Esophagus (tissue), 2 donors: ENCODE measurements around the gene SLC11A1. TPM values are rescaled to one million over a fixed set of nuclear protein-coding genes. Genes with fewer than 3 reads are reported as not detected.

Experiments
- H3K27ac ChIP-seq, 2 donors: one replicate each; pipeline ENCODE4 v1.5.1; 2013; ENCODE audit warnings: low read depth in 2 of 2, mild to moderate bottlenecking in 2 of 2, inconsistent platforms in 1 of 2, low read length in 1 of 2, moderate library complexity in 1 of 2
- H3K27me3 ChIP-seq, 2 donors: one replicate each; pipeline ENCODE4 v1.6.1; 2013; ENCODE audit warnings: low read length in 2 of 2, control low read depth in 1 of 2, mild to moderate bottlenecking in 1 of 2; ENCODE audit not compliant: insufficient read depth in 2 of 2, control insufficient read depth in 1 of 2
- H3K36me3 ChIP-seq, 2 donors: one replicate each; pipeline ENCODE4 v1.6.1; 2013; ENCODE audit warnings: low read length in 1 of 2; ENCODE audit not compliant: control insufficient read depth in 2 of 2, insufficient read depth in 2 of 2
- H3K4me1 ChIP-seq, 2 donors: one replicate each; pipeline ENCODE4 v1.6.1; 2013; ENCODE audit warnings: low read length in 1 of 2; ENCODE audit not compliant: control insufficient read depth in 2 of 2, insufficient read depth in 2 of 2
- H3K4me3 ChIP-seq, 2 donors: one replicate each; pipeline ENCODE4 v1.5.1; 2013; ENCODE audit warnings: low read length in 2 of 2, mild to moderate bottlenecking in 2 of 2, low read depth in 1 of 2, moderate library complexity in 1 of 2
- H3K9me3 ChIP-seq, 2 donors: one replicate each; pipeline ENCODE4 v1.6.1; 2013; ENCODE audit warnings: mild to moderate bottlenecking in 2 of 2, low read depth in 1 of 2, low read length in 1 of 2, moderate library complexity in 1 of 2; ENCODE audit not compliant: control insufficient read depth in 2 of 2, insufficient read depth in 1 of 2
- WGBS, 2 donors: extraction: QIAGEN DNeasy Blood & Tissue Kit; methylation state at CpG; one replicate each; pipeline ENCODE4 v1.1.7; 2013; 5-methylcytosine and 5-hydroxymethylcytosine counted together
- polyA plus RNA-seq, 2 donors: library from polyadenylated mRNA; stranded (reverse); fragments of 200-250 nt; gene quantifications; one replicate each; pipeline ENCODE4 v1.2.3, GENCODE V29; 2013
- donor health status: healthy with polysubstance abuse.
- donor health status: Bipolar disorder and iron deficiency.

The SLC11A1 gene
- polyA plus RNA-seq, 2 donors, result 1.1 to 1.5 TPM

DNA sequence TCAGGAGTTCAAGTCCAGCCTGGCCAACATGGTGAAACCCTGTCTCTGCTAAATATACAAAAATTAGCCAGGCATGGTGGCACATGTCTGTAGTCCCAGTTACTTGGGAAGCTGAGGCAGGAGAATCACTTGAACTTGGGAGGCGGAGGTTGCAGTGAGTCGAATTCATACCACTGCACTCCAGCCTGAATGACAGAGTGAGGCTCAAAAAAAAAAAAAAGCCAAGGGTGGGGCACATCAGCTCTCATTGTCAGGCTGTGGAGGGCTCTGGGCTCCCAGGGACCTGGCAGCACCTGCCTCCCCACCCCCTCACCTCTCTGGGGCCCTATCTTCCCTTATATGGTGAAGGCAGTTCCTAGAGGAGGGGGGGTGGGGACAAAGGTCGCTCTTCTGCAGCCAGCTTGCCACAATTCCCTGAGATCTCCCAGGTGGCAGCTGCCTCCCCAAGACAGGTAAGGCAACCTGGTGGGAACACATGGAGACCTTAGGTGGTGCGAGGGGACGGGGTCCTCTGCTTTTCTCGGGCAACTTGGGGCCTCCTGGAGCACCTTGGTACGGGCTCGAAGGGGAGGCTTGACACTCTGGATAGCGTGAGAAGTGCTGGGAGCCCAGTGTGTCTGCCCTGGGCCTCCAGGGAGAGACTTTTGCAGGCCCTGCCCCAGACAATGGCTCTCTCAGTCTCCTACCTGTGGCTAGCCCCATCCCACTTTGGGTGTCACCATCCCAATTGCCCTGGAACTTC, 36.8 kb downstream of the SLC11A1 start, which contains the start of gene VIL1:
Gene VIL1, plus strand, starts transcription at position 407 of the 742 bp plus-strand sequence. CDS start 4,656 bp downstream, outside the sequence.
- WGBS, 2 donors, result 77 to 84% methylated on average over 8 to 9 of the region's 9 CpGs
- Histone ChIP-seq H3K36me3 (no peaks in the 10 kb centered on the region), H3K9me3 (no peaks in the 10 kb centered on the region), H3K27me3 (no peaks in the 10 kb centered on the region), H3K4me3 (no peak within 1 kb of the TSS), H3K27ac (no peak within 1 kb of the TSS), H3K4me1 (no peaks in the 10 kb centered on the region)

- Histone ChIP-seq H3K36me3 (no peaks in the 10 kb centered on the region), H3K27ac (no peak overlapping the region), H3K27me3 (no peaks in the 10 kb centered on the region), H3K9me3 (no peaks in the 10 kb centered on the region), H3K4me1 (no peaks in the 10 kb centered on the region), H3K4me3 (no peak overlapping the region)
- 75 to 86% methylated on average over 7 of the region's 7 CpGs for WGBS, 2 donors
Observed at GRCh38 chr2:218419630-218420216, 37.6 kb downstream of the SLC11A1 start.

GRCh38 chr2:218421027-218421426, 39.0 kb downstream of the SLC11A1 start:
- H3K4me3 ChIP-seq, result no peak overlapping the region
- no peaks in the 10 kb centered on the region for H3K4me1 ChIP-seq
- no peaks in the 10 kb centered on the region for H3K36me3 ChIP-seq
- H3K27me3 ChIP-seq, result no peaks in the 10 kb centered on the region
- 82 to 90% methylated on average over 2 of the region's 2 CpGs for WGBS, 2 donors
- H3K9me3 ChIP-seq, result no peaks in the 10 kb centered on the region
- H3K27ac ChIP-seq, result no peak overlapping the region

GRCh38 chr2:218422403-218423086, 40.5 kb downstream of the SLC11A1 start:
- H3K4me3 ChIP-seq, result no peak overlapping the region
- H3K27me3 ChIP-seq, result no peaks in the 10 kb centered on the region
- H3K27ac ChIP-seq, result no peak overlapping the region
- no peaks in the 10 kb centered on the region for H3K36me3 ChIP-seq
- no peaks in the 10 kb centered on the region for H3K4me1 ChIP-seq
- 76 to 83% methylated on average over 9 of the region's 9 CpGs for WGBS, 2 donors
- no peaks in the 10 kb centered on the region for H3K9me3 ChIP-seq

DNA sequence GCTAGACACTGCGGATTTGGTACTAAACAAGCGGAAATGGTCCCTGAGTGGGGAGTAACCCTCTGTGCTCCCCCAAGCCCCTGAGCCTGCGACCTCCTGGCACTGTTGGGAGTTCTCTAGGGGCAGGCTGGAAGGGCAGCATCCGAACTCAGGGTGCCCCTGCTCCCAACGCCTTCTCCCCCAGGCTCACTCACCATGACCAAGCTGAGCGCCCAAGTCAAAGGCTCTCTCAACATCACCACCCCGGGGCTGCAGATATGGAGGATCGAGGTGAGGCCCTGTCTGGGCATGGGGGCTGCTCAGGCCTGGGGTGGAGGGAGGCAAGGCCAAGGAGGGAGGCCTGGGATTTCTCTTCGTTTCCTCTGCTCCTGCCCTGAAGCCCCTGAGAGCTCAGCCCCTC, 41.5 kb downstream of the SLC11A1 start:
- H3K27me3 ChIP-seq, result no peaks in the 10 kb centered on the region

DNA sequence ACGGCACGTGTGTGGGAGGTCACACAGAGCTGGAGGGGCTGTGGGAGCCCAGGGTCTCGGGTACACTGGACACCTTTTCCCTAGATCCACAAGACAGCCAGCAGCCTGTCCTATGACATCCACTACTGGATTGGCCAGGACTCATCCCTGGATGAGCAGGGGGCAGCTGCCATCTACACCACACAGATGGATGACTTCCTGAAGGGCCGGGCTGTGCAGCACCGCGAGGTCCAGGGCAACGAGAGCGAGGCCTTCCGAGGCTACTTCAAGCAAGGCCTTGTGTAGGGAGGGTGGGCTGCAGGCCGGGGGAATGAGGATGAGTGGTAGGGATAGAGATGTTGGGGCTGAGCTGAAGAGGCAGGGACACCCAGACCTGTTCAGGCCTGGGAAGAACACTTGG, 43.5 kb downstream of the SLC11A1 start:
- Histone ChIP-seq H3K27ac (no peak overlapping the region), H3K27me3 (no peaks in the 10 kb centered on the region), H3K9me3 (no peaks in the 10 kb centered on the region), H3K4me1 (no peaks in the 10 kb centered on the region), H3K4me3 (no peak overlapping the region), H3K36me3 (no peaks in the 10 kb centered on the region)
- 83 to 90% methylated on average over 10 of the region's 10 CpGs for WGBS, 2 donors

More for the DNA sequence above, 41.5 kb downstream of the SLC11A1 start:
- Histone ChIP-seq H3K36me3 (no peaks in the 10 kb centered on the region), H3K9me3 (no peaks in the 10 kb centered on the region), H3K27ac (no peak overlapping the region), H3K4me1 (no peaks in the 10 kb centered on the region), H3K4me3 (no peak overlapping the region)
- 85 to 86% methylated on average over 9 of the region's 9 CpGs for WGBS, 2 donors

DNA sequence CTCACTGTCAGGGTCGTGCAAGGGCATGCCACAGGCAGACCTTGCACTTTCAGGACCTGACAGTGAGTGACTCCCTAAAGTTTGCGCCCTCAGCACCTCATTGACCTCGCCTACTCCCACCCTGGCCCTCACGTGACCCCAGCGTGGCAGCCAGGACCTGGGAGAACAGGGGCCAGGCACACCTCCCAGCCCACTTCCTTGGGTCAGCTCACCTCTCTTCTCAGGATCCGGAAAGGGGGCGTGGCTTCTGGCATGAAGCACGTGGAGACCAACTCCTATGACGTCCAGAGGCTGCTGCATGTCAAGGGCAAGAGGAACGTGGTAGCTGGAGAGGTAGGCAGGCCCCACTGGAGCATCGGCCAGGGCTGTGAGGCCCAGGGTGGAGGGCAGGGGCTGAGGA, 45.7 kb downstream of the SLC11A1 start:
- no peak overlapping the region for H3K27ac ChIP-seq
- no peak overlapping the region for H3K4me3 ChIP-seq
- H3K9me3 ChIP-seq, result no peaks in the 10 kb centered on the region
- no peaks in the 10 kb centered on the region for H3K36me3 ChIP-seq
- WGBS, 2 donors, result 75 to 77% methylated on average over 11 of the region's 11 CpGs
- no peaks in the 10 kb centered on the region for H3K27me3 ChIP-seq
- H3K4me1 ChIP-seq, result no peaks in the 10 kb centered on the region

DNA sequence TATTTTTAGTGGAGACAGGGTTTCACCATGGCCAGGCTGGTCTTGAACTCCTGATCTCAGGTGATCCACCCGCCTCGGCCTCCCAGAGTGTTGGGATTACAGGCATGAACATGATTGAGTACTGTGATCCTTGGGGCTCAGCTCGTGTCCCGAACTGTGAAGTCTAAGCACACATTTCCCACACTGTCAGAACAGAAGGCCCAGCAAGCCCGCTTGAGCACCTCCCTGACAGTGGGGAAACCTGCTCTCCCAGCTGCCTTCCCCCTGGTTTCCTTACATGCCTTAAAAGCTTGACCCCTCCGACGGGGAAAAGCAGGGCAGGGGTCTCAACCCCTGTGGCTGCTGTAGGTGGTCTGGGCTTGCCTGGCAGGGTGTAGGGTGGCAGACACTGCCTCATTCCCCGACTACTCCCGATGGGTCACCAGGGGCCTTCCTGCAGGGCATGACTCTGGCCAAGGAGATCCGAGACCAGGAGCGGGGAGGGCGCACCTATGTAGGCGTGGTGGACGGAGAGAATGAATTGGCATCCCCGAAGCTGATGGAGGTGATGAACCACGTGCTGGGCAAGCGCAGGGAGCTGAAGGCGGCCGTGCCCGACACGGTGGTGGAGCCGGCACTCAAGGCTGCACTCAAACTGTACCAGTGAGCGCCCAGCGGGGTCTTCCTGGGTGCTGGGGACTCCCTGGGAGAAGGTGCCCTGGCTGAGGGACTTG, 46.9 kb downstream of the SLC11A1 start:
- no peaks in the 10 kb centered on the region for H3K27me3 ChIP-seq
- H3K27ac ChIP-seq, result no peak overlapping the region
- 90 to 91% methylated on average over 24 of the region's 24 CpGs for WGBS, 2 donors
- no peak overlapping the region for H3K4me3 ChIP-seq
- H3K9me3 ChIP-seq, result no peaks in the 10 kb centered on the region
- no peaks in the 10 kb centered on the region for H3K4me1 ChIP-seq
- no peaks in the 10 kb centered on the region for H3K36me3 ChIP-seq

DNA sequence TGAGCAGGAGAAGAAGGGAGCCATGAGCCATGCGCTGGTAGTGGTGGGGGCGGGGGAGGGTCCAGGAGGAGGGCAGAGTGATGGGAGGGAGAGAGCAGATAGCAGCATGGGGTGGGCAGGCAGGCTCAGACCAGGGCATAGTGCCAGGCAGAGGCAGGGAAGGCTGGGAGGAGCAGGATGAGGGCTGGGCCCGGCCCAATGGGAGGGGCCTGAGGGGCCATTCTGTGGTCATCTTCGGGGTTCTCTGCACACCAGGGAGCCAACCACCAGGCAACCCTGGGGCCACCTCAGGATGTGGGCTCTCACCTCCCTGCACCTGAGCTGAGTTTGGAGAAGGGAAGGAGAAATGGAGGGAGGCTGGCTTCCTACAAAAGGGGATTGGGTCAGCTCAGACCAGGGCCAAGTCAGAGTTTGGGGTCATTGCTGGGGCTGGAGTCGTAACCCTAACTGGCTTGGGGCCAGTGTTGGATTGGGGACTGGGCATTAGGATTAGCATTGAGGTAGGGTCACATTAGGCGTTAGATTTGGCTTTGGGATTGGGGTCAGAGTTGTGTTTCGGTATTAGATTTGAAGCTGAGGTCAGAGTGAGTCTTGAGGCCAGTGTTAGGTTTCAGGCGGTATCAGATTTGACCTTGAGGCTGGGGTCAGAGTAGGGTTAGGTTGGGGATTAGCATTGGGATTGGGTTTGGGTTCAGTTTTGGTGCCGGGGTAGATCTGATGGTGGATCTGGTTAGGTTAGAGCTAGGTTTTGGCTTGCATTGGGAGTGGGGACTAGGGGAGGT, 48.0 kb downstream of the SLC11A1 start:
- Histone ChIP-seq H3K36me3 (no peaks in the 10 kb centered on the region), H3K27ac (no peak overlapping the region), H3K4me1 (no peaks in the 10 kb centered on the region), H3K4me3 (no peak overlapping the region), H3K9me3 (no peaks in the 10 kb centered on the region), H3K27me3 (no peaks in the 10 kb centered on the region)
- WGBS, 2 donors, result 65 to 76% methylated on average over 9 of the region's 9 CpGs
